Non-pigmented ciliary epithelial cell (primary cell): ENCODE data around the gene EEF1G.
"Not testable (repeated sequence)": the region's sequence is repeated elsewhere in the genome, so short reads cannot be mapped to it uniquely, and the experiment has no call there.

ENCODE experiments used
- DNase-seq: peaks from one replicate; pipeline ENCODE4 v3.0.0-alpha.2; 2010; ENCODE audit warnings: low read depth

Gene EEF1G

GRCh38 chr11:62573592-62574362 lies at the start of gene EEF1G:
TSS of gene EEF1G (minus strand) at chr11:62573891. CDS start at chr11:62573842, 49 bp downstream.
- DNase-seq, result peak; percentile 100

- DNase-seq, result no peak
Measured at GRCh38 chr11:62622476-62623089, 48.9 kb upstream of the EEF1G start.

GRCh38 chr11:62621567-62622470 lies 48.1 kb upstream of the EEF1G start, which contains the start of gene B3GAT3:
TSS of gene B3GAT3 (minus strand) at chr11:62621986. CDS start at chr11:62621947, 39 bp downstream.
- peak; percentile 88 for DNase-seq

GRCh38 chr11:62621027-62621566 lies 47.4 kb upstream of the EEF1G start:
- DNase-seq, result no peak

- DNase-seq, result not testable (repeated sequence)
Measured at GRCh38 chr11:62616957-62617356, 43.3 kb upstream of the EEF1G start.

GRCh38 chr11:62615521-62615920 lies 41.8 kb upstream of the EEF1G start:
- DNase-seq, result no peak

- DNase-seq, result no peak
Measured at GRCh38 chr11:62614275-62614674, 40.6 kb upstream of the EEF1G start.

GRCh38 chr11:62613291-62613778 lies 39.6 kb upstream of the EEF1G start:
- no peak for DNase-seq

- no peak for DNase-seq
Measured at GRCh38 chr11:62612366-62613290, 38.9 kb upstream of the EEF1G start, which contains the start of the genes EML3 and ROM1. TSS of gene EML3 (minus strand) at chr11:62612775. CDS start at chr11:62612457, 318 bp downstream. TSS of gene ROM1 (plus strand) at chr11:62613257. CDS start at chr11:62613282, 25 bp downstream.

- DNase-seq, result no peak
Measured at GRCh38 chr11:62611705-62612365, 38.1 kb upstream of the EEF1G start.

- no peak for DNase-seq
Measured at GRCh38 chr11:62610814-62611704, 37.4 kb upstream of the EEF1G start.

- DNase-seq, result no peak
Measured at GRCh38 chr11:62610403-62610802, 36.7 kb upstream of the EEF1G start.

GRCh38 chr11:62608776-62609175 lies 35.1 kb upstream of the EEF1G start:
- DNase-seq, result no peak

- no peak for DNase-seq
Measured at GRCh38 chr11:62607714-62608113, 34.0 kb upstream of the EEF1G start.

- no peak for DNase-seq
Measured at GRCh38 chr11:62605902-62606301, 32.2 kb upstream of the EEF1G start.

GRCh38 chr11:62605467-62605866 lies 31.8 kb upstream of the EEF1G start:
- no peak for DNase-seq

GRCh38 chr11:62604460-62605120 lies 30.9 kb upstream of the EEF1G start:
- DNase-seq, result no peak

- no peak for DNase-seq
Measured at GRCh38 chr11:62603776-62604299, 30.1 kb upstream of the EEF1G start.
